SK-N-SH (cell line): ENCODE measurements around the gene CHL1.
A peak's percentile ranks its signal among the peaks of the same experiment; 100 is the strongest.

Source experiments
- CTCF ChIP-seq: fragments of 200-600 bp; sonication (generic); IDR thresholded peaks from 2 replicates; pipeline ENCODE4 v1.6.1; 2017; ENCODE audit warnings: antibody characterized with exemption, mild to moderate bottlenecking, moderate library complexity
- EP300 ChIP-seq, 2 experiments: IDR thresholded peaks; 2 replicates each; pipeline versions ENCODE4 v1.4.0 to v1.6.1; 2012; ENCODE audit warnings: borderline replicate concordance in 1 of 2, low read depth in 1 of 2, low read length in 1 of 2
- EZH2phosphoT487 ChIP-seq: fragments of 200-600 bp; sonication (generic); IDR thresholded peaks from 2 replicates; pipeline ENCODE4 v1.6.1; 2017; ENCODE audit warnings: low read depth, mixed run types, mild to moderate bottlenecking, antibody characterized with exemption, moderate library complexity, borderline replicate concordance
- FOXJ3 ChIP-seq: sonication (generic); formaldehyde crosslinking; IDR thresholded peaks from 2 replicates; pipeline ENCODE4 v1.5.1; 2020; ENCODE audit warnings: mild to moderate bottlenecking, missing genetic modification reagents
- IRF3 ChIP-seq: fragments of 150-350 bp; IDR thresholded peaks from 2 replicates; pipeline ENCODE4 v1.6.1; 2016; ENCODE audit warnings: mild to moderate bottlenecking, low read depth, low read length
- MAX ChIP-seq: IDR thresholded peaks from 2 replicates; pipeline ENCODE4 v1.4.0; 2012; ENCODE audit warnings: low read depth
- MXI1 ChIP-seq: IDR thresholded peaks from 2 replicates; pipeline ENCODE4 v1.6.1; 2012; ENCODE audit warnings: mild to moderate bottlenecking, low read depth, low read length, improper control_type of control experiment
- POLR2AphosphoS5 ChIP-seq: IDR thresholded peaks from 2 replicates; pipeline ENCODE4 v1.6.1; 2012; ENCODE audit warnings: low read depth, low read length
- TAF1 ChIP-seq: IDR thresholded peaks from 2 replicates; pipeline ENCODE4 v1.6.1; 2012; ENCODE audit warnings: low read depth, mild to moderate bottlenecking, low read length, moderate library complexity, borderline replicate concordance
- TCF12 ChIP-seq: IDR thresholded peaks from 2 replicates; pipeline ENCODE4 v1.4.0; 2012
- YY1 ChIP-seq: IDR thresholded peaks from 2 replicates; pipeline ENCODE4 v1.4.0; 2012; ENCODE audit warnings: low read depth, mild to moderate bottlenecking
- ZBTB33 ChIP-seq: IDR thresholded peaks from 2 replicates; pipeline ENCODE4 v1.4.0; 2012; ENCODE audit warnings: low read depth, borderline replicate concordance
- TF ChIP-seq, protein P1 (sequence below): IDR thresholded peaks from 2 replicates; pipeline ENCODE4 v1.6.1; 2012; ENCODE audit warnings: mild to moderate bottlenecking, low read depth, low read length, moderate library complexity
- TF ChIP-seq, protein P2 (sequence below): fragments of 150-350 bp; IDR thresholded peaks from 2 replicates; pipeline ENCODE4 v1.6.1; 2017; ENCODE audit warnings: antibody characterized with exemption, low read length, low read depth, borderline replicate concordance

GRCh38 chr3:288417-288816, 91.9 kb downstream of the CHL1 start:
- no peak for TF ChIP-seq CTCF
- no peak for TF ChIP-seq POLR2AphosphoS5
- no peak for TF ChIP-seq ZBTB33
- no peak for TF ChIP-seq MXI1
- no peak for TF ChIP-seq MAX
- no peak for TF ChIP-seq FOXJ3 (CRISPR knock-in tag)
- TF ChIP-seq, protein P1, sequence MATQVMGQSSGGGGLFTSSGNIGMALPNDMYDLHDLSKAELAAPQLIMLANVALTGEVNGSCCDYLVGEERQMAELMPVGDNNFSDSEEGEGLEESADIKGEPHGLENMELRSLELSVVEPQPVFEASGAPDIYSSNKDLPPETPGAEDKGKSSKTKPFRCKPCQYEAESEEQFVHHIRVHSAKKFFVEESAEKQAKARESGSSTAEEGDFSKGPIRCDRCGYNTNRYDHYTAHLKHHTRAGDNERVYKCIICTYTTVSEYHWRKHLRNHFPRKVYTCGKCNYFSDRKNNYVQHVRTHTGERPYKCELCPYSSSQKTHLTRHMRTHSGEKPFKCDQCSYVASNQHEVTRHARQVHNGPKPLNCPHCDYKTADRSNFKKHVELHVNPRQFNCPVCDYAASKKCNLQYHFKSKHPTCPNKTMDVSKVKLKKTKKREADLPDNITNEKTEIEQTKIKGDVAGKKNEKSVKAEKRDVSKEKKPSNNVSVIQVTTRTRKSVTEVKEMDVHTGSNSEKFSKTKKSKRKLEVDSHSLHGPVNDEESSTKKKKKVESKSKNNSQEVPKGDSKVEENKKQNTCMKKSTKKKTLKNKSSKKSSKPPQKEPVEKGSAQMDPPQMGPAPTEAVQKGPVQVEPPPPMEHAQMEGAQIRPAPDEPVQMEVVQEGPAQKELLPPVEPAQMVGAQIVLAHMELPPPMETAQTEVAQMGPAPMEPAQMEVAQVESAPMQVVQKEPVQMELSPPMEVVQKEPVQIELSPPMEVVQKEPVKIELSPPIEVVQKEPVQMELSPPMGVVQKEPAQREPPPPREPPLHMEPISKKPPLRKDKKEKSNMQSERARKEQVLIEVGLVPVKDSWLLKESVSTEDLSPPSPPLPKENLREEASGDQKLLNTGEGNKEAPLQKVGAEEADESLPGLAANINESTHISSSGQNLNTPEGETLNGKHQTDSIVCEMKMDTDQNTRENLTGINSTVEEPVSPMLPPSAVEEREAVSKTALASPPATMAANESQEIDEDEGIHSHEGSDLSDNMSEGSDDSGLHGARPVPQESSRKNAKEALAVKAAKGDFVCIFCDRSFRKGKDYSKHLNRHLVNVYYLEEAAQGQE, result no peak
- TF ChIP-seq YY1, result no peak
- TF ChIP-seq IRF3, result no peak
- TF ChIP-seq, protein P2, sequence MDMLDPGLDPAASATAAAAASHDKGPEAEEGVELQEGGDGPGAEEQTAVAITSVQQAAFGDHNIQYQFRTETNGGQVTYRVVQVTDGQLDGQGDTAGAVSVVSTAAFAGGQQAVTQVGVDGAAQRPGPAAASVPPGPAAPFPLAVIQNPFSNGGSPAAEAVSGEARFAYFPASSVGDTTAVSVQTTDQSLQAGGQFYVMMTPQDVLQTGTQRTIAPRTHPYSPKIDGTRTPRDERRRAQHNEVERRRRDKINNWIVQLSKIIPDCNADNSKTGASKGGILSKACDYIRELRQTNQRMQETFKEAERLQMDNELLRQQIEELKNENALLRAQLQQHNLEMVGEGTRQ, result no peak
- TF ChIP-seq TAF1, result no peak
- no peak for TF ChIP-seq EZH2phosphoT487
- TF ChIP-seq EP300 (IDR thresholded peaks at IDR 0.05; ENCODE audit: borderline replicate concordance in 1 of 2, low read depth in 1 of 2, low read length in 1 of 2), result peak in 1 of 2 experiments; percentile 34; a peak in 1 of 4 replicates
- TF ChIP-seq TCF12, result no peak
